Daoy (cell line): ENCODE measurements around the gene RRP1. TPM values are rescaled to one million over a fixed set of nuclear protein-coding genes. Genes with fewer than 3 reads are reported as not detected.
"Not testable (repeated sequence)": the region's sequence is repeated elsewhere in the genome, so short reads cannot be mapped to it uniquely, and the experiment has no call there.

ENCODE experiments used
- DNase-seq: peaks from one replicate; pipeline ENCODE4 v3.0.0-alpha.2; 2015; ENCODE audit warnings: low read depth
- total RNA-seq: library from RNA; depleted of rRNA; stranded (reverse); fragments of >200 nt; shearing (Covaris generic); gene quantifications from 2 replicates; pipeline ENCODE4 v1.2.3, GENCODE V29; 2014; rRNA removed

RRP1 gene
- total RNA-seq, 1 experiment from 2014 or later, result 56.5 TPM

DNA sequence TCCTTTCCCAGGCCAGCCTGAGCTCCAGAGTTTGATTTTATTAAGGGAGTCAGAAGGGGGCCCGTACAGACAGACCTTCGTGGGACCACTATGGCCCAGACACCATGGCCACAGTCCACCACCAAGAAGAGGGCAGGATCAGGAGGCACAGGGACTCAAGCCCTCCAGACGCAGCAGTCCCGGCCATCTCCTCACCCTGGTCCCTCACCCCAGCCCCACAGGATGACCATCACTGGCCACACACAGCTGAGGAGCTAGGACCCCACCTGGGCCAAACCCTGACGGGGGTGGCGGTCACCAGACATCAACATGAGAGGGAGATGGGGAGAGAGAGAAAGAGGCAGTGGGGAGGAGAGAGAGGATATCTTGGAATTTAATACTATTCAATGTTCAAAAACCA lies 46.5 kb downstream of the RRP1 start:
- no peak for DNase-seq

DNA sequence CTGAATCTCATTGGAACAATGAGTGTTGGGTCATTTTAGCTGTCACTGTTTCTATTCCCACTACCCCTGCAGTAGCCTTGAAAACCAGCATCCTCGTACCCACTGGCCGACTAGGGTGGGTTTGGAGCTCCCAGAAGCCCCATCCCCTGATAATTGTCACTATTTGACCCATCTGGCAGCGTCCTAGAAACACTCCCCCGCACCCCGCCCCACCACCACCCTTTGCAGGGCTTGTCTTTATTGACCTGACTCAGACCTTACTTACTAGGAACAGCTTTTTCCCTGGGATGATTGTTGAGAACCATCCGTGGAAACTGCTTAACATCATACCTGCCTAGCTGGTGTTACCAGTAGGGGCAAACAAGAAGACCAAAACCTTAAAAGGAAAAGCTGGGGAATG lies 47.2 kb downstream of the RRP1 start:
- no peak for DNase-seq

GRCh38 chr21:43840259-43840658 lies 50.9 kb downstream of the RRP1 start:
- DNase-seq, result no peak

DNA sequence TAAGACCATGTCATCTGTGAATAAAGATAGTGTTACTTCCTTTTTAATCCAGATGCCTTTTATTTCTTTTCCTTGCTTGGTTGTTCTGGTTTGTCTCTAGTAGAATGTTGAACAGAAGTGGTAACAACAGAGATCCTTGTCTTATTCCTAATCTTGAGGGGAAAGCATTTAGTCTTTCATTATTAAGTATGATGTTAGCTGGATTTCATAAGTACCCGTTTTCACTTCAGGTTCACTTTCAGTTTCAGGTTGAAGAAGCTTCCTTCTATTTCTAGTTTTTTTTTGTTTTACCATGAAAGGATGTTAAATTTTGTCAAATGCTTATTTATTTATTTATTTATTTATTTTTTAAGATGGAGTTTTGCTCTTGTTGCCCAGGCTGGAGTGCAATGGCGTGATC lies 53.4 kb downstream of the RRP1 start:
- DNase-seq, result no peak

- DNase-seq, result not testable (repeated sequence)
Measured at GRCh38 chr21:43844906-43845305, 55.5 kb downstream of the RRP1 start.

- DNase-seq, result no peak
Measured at GRCh38 chr21:43845386-43845785, 56.0 kb downstream of the RRP1 start.

GRCh38 chr21:43846430-43846829 lies 57.1 kb downstream of the RRP1 start:
- DNase-seq, result no peak

- DNase-seq, result no peak
Measured at GRCh38 chr21:43847301-43847700, 57.9 kb downstream of the RRP1 start.

DNA sequence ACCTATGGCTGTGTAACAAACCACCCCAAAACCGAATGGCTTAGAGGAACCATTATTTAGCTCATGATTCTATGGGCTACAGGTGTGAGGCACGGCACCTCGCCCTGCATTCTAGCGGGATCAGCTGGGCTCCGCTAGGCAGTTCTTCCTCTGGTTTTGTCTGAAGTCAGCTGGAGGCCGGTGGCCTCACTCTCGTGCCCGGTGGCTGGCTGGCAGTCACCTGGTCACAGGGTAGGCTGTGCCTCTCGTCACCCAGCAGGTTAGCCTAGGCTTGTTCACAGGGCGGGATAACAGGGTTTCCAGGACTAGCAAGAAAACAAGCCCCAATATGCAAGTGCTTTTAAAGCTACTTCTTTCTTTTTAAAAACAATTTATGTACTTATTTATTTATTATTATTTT lies 59.4 kb downstream of the RRP1 start:
- DNase-seq, result no peak

DNA sequence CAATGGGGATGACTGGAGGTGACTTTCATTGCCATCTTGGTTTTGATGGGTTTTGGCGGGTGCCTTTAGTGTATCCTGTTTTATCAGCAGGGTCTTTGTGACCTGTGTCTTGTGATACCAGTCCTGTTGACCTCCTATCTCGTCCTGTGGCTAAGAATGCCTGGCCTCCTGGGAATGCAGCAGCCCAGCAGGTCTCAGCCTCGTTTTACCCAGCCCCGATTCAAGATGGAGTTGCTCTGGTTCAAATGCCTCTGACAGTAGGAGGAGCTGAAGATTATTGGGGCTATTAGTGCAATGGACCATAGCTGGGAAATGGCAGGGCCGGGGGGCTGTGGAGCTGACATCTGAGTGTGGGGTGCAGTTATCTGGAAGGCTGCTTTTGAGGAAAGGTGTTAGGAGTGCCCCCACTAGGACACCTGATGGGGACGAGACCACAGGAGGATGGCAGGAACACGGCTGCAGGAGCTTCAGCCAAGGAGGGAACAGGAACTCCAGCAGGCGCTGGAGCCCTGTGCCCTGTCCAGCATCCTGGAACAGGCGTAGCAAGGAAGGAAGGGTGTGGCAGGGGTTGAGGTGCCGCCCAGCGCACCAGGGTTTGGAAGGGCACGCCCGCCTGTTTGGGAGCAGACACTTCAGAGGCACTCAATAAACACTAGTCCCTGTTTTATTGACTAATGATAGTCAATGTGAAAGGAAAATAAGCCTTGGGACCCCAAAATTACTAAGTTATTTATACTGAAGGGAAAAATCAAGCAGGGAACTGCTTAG lies 60.3 kb downstream of the RRP1 start:
- DNase-seq, result no peak

GRCh38 chr21:43850728-43851295 lies 61.4 kb downstream of the RRP1 start:
- no peak for DNase-seq

DNA sequence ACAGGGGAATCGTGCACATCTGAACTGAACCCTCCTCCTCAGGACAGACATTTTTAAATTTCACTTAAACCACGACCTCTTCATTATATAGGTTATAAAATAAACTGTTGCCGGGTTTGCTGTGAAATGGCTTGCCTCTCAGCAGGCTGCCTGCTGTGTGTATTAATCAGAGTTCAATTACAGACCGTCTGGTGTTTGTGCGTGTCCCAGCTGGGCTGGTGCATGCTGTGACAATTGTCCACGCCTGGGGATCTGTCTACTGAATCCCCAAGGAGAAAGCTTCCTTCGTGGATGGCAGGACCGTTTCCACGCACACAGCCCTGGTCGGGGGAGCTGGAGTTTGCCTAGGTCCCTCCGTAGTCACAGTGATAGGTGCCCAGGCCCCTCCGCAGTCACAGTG lies 62.2 kb downstream of the RRP1 start:
- no peak for DNase-seq

- DNase-seq, result no peak
Measured at GRCh38 chr21:43853851-43854772, 64.7 kb downstream of the RRP1 start.

Other genes with a start within 250 kb of the RRP1 start
- 2.7 and 3.5 TPM in 2 replicates for gene HSF2BP, start 130.1 kb upstream of the RRP1 start, total RNA-seq
- gene RRP1B, start 130.0 kb upstream of the RRP1 start, total RNA-seq, result 45.9 and 46.7 TPM in 2 replicates
- 60.2 and 104 TPM in 2 replicates for gene PDXK, start 70.4 kb upstream of the RRP1 start, total RNA-seq
- gene CSTB, start 13.3 kb upstream of the RRP1 start, total RNA-seq, result 14.3 and 15.2 TPM in 2 replicates
- 39.3 and 43.3 TPM in 2 replicates for gene AGPAT3, start 75.6 kb downstream of the RRP1 start, total RNA-seq
- 24.2 and 26.0 TPM in 2 replicates for gene TRAPPC10, start 222.7 kb downstream of the RRP1 start, total RNA-seq